Measurements from ENCODE around the gene FFAR1. TPM values are rescaled to one million over a fixed set of nuclear protein-coding genes. Genes with fewer than 3 reads are reported as not detected.

Gene FFAR1
- total and polyA plus RNA-seq, 2 donors (not counting 1 experiment from before 2014, with no cell fraction given) = 3.0 to 17.9 TPM

DNA sequence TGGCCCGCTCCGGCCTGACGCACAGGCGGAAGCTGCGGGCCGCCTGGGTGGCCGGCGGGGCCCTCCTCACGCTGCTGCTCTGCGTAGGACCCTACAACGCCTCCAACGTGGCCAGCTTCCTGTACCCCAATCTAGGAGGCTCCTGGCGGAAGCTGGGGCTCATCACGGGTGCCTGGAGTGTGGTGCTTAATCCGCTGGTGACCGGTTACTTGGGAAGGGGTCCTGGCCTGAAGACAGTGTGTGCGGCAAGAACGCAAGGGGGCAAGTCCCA is 4.4 kb downstream of the FFAR1 start:
- Histone ChIP-seq H3K4me3 (ENCODE audit: control extremely low read depth in 1 of 5, extremely low read depth in 1 of 5, insufficient read depth in 1 of 5, low read depth in 2 of 5, low read length in 4 of 5) (no peak overlapping the region), H3K4me2 (replicated peaks; ENCODE audit: low read depth, low read length, poor library complexity, severe bottlenecking) (peak overlapping the region; percentile 62), H3K36me3 (replicated peaks in 1 of 2; ENCODE audit: control extremely low read depth in 1 of 2, control insufficient read depth in 1 of 2, extremely low read depth in 1 of 2, insufficient read depth in 2 of 2, low read length in 1 of 2) (peaks cover 0 to 2% of the 10 kb centered on the region in 2 experiments), H2AFZ (ENCODE audit: insufficient read depth, low read depth, low read length, poor library complexity, severe bottlenecking) (no peak overlapping the region), H3K9ac (ENCODE audit: low read length) (no peak overlapping the region), H3K27ac (ENCODE audit: low read length in 2 of 2) (no peak overlapping the region), H3K79me2 (ENCODE audit: control insufficient read depth, insufficient read depth, low read length) (no peaks in the 10 kb centered on the region), H3K4me1 (ENCODE audit: control insufficient read depth in 2 of 2, insufficient read depth in 2 of 2, low read length in 2 of 2) (peaks cover 36 to 49% of the 10 kb centered on the region in 2 donors), H3K27me3 (replicated peaks in 1 of 4; ENCODE audit: control extremely low read depth in 1 of 4, control insufficient read depth in 3 of 4, insufficient read depth in 4 of 4, low read length in 3 of 4) (no peaks in the 10 kb centered on the region), H3K9me3 (ENCODE audit: control extremely low read depth in 1 of 3, control insufficient read depth in 2 of 3, insufficient read depth in 1 of 3, low read length in 2 of 3) (peaks cover 0 to 10% (median 0%) of the 10 kb centered on the region in 3 donors), H4K20me1 (ENCODE audit: control insufficient read depth, insufficient read depth, low read length, poor library complexity, severe bottlenecking) (no peaks in the 10 kb centered on the region)
- ChIA-PET POLR2A (interaction anchor here (0.6 to 1.0 kb wide), 2 partner anchors 16 to 143 kb away, joined by 3 read pairs; no protein-coding TSS in a partner anchor), CTCF (interaction anchor here (0.8 to 13.5 kb wide), 22 partner anchors 12 to 158 kb away, joined by 3 to 234 read pairs (median 6); partner anchors contain the start of gene FFAR2)
- Mint-ChIP-seq H3K4me1 (peaks cover 40% of the 10 kb centered on the region), H3K27ac (no peak overlapping the region), H3K27me3 (peaks cover 4% of the 10 kb centered on the region), H3K9me3 (ENCODE audit: insufficient read depth) (no peaks in the 10 kb centered on the region), H3K4me3 (no peak overlapping the region)
- DNase-seq = no peak
- WGBS (ENCODE audit: insufficient coverage) = 90% methylated on average over 18 of the region's 18 CpGs
- intact Hi-C loops (cut with micrococcal nuclease) = loop anchor here (1.0 to 2.0 kb wide), 3 partner anchors 45 to 143 kb away; no protein-coding TSS in a partner anchor
- no peak for ATAC-seq (ENCODE audit: low read depth)
- TF ChIP-seq EZH2 (IDR thresholded peaks at IDR 0.05; ENCODE audit: borderline replicate concordance, insufficient read depth, low read depth, low read length, poor library complexity, severe bottlenecking) = no peak
- TF ChIP-seq, protein P1, sequence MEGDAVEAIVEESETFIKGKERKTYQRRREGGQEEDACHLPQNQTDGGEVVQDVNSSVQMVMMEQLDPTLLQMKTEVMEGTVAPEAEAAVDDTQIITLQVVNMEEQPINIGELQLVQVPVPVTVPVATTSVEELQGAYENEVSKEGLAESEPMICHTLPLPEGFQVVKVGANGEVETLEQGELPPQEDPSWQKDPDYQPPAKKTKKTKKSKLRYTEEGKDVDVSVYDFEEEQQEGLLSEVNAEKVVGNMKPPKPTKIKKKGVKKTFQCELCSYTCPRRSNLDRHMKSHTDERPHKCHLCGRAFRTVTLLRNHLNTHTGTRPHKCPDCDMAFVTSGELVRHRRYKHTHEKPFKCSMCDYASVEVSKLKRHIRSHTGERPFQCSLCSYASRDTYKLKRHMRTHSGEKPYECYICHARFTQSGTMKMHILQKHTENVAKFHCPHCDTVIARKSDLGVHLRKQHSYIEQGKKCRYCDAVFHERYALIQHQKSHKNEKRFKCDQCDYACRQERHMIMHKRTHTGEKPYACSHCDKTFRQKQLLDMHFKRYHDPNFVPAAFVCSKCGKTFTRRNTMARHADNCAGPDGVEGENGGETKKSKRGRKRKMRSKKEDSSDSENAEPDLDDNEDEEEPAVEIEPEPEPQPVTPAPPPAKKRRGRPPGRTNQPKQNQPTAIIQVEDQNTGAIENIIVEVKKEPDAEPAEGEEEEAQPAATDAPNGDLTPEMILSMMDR (IDR thresholded peaks at IDR 0.05) = no peak

DNA sequence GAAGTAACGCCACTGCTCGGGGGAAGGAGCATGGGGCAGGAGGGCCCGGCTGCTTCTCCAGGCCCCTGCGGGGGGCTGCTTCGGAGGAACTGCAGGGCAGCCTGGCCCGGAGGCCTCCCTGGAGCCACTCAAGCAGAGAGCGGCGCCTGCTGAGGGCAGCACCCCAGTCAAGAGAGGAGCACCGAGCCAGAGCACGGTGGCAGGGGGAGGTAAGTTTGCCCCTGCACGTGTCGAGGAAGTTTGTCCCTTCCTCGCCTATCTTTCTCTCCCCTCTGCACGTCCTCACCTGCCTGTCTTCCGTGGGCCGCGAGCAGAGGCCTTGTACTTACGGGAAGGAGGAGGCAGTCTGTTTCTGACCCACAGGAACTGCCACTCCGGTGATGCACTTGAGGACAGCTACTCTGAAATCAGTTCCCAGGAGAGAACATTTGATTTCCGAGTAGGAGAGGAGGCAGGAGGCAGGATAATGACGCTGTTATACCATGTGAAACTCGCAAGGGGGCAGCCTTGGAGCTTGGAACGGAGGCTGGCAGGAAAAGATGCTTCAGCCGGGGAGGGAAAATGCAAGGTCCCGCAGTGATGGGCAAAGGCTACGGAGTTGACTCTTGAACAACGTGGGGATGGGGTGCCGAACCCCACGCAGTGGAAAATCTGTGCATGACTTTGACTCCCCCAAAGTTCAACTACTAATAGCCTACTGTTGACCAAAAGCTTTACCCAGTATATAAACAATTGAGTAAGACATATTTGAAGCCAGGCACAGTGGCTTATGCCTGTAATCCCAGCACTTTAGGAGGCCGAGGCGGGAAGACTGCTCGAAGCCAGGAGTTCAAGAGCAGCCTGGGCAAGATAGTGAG is 5.0 kb downstream of the FFAR1 start:
- H3K27ac ChIP-seq (ENCODE audit: low read length in 2 of 2) = no peak overlapping the region

More for the DNA sequence above, 5.0 kb downstream of the FFAR1 start:
- H3K9me3 Mint-ChIP-seq (ENCODE audit: insufficient read depth) = no peaks in the 10 kb centered on the region
- H2AFZ ChIP-seq (ENCODE audit: insufficient read depth, low read depth, low read length, poor library complexity, severe bottlenecking) = no peak overlapping the region
- peaks cover 9% of the 10 kb centered on the region for H3K27me3 Mint-ChIP-seq
- no peak overlapping the region for H3K9ac ChIP-seq (ENCODE audit: low read length)
- H3K36me3 ChIP-seq (replicated peaks in 1 of 2; ENCODE audit: control extremely low read depth in 1 of 2, control insufficient read depth in 1 of 2, extremely low read depth in 1 of 2, insufficient read depth in 2 of 2, low read length in 1 of 2) = no peaks in the 10 kb centered on the region
- H3K27me3 ChIP-seq (replicated peaks in 1 of 4; ENCODE audit: control extremely low read depth in 1 of 4, control insufficient read depth in 3 of 4, insufficient read depth in 4 of 4, low read length in 3 of 4) = no peaks in the 10 kb centered on the region
- H3K27ac Mint-ChIP-seq = peak overlapping the region; percentile 39
- no peak for TF ChIP-seq EZH2 (IDR thresholded peaks at IDR 0.05; ENCODE audit: borderline replicate concordance, insufficient read depth, low read depth, low read length, poor library complexity, severe bottlenecking)
- TF ChIP-seq, protein P1 (IDR thresholded peaks at IDR 0.05) = peak; percentile 82
- peak; percentile 86 for DNase-seq
- ChIA-PET CTCF (interaction anchor here (0.6 to 13.5 kb wide), 41 partner anchors 11 to 309 kb away, joined by 3 to 234 read pairs (median 5); partner anchors contain the start of genes FFAR2, FXYD5 and FXYD7), POLR2A (interaction anchor here (0.6 to 2.0 kb wide), 5 partner anchors 17 to 143 kb away, joined by 3 to 6 read pairs (median 3); no protein-coding TSS in a partner anchor)
- WGBS (ENCODE audit: insufficient coverage) = 41% methylated on average over 22 of the region's 32 CpGs
- peak; percentile 66 for ATAC-seq (ENCODE audit: low read depth)
- H3K4me2 ChIP-seq (replicated peaks; ENCODE audit: low read depth, low read length, poor library complexity, severe bottlenecking) = peak overlapping the region; percentile 62
- intact Hi-C loops (cut with micrococcal nuclease) = loop anchor here (1.0 to 2.0 kb wide), 3 partner anchors 46 to 143 kb away; no protein-coding TSS in a partner anchor
- peaks cover 0 to 10% (median 0%) of the 10 kb centered on the region in 3 donors for H3K9me3 ChIP-seq (ENCODE audit: control extremely low read depth in 1 of 3, control insufficient read depth in 2 of 3, insufficient read depth in 1 of 3, low read length in 2 of 3)
- no peak overlapping the region for H3K4me3 Mint-ChIP-seq
- peaks cover 31 to 44% of the 10 kb centered on the region in 2 donors for H3K4me1 ChIP-seq (ENCODE audit: control insufficient read depth in 2 of 2, insufficient read depth in 2 of 2, low read length in 2 of 2)
- H4K20me1 ChIP-seq (ENCODE audit: control insufficient read depth, insufficient read depth, low read length, poor library complexity, severe bottlenecking) = no peaks in the 10 kb centered on the region
- peaks cover 35% of the 10 kb centered on the region for H3K4me1 Mint-ChIP-seq
- H3K4me3 ChIP-seq (ENCODE audit: control extremely low read depth in 1 of 5, extremely low read depth in 1 of 5, insufficient read depth in 1 of 5, low read depth in 2 of 5, low read length in 4 of 5) = no peak overlapping the region
- no peaks in the 10 kb centered on the region for H3K79me2 ChIP-seq (ENCODE audit: control insufficient read depth, insufficient read depth, low read length)
